Duodenal mucosa (tissue), 2 donors: ENCODE measurements around the gene CAPN3.
A peak's percentile ranks its signal among the peaks of the same experiment; 100 is the strongest.

ENCODE experiments used
- H3K27ac ChIP-seq: one replicate; pipeline ENCODE4 v1.7.0; 2013; ENCODE audit warnings: low read depth, low read length
- H3K27me3 ChIP-seq, 2 donors: one replicate each; pipeline ENCODE4 v1.7.0; 2013; ENCODE audit warnings: low read length in 2 of 2, control low read depth in 1 of 2; ENCODE audit not compliant: insufficient read depth in 2 of 2, control insufficient read depth in 1 of 2
- H3K36me3 ChIP-seq, 2 donors: one replicate each; pipeline ENCODE4 v1.7.0; 2013; ENCODE audit warnings: low read length in 2 of 2, control low read depth in 1 of 2; ENCODE audit not compliant: insufficient read depth in 2 of 2, control insufficient read depth in 1 of 2
- H3K4me1 ChIP-seq, 2 donors: one replicate each; pipeline ENCODE4 v1.7.0; 2013; ENCODE audit warnings: low read length in 2 of 2, control low read depth in 1 of 2; ENCODE audit not compliant: insufficient read depth in 2 of 2, control insufficient read depth in 1 of 2
- H3K4me3 ChIP-seq, 2 donors: one replicate each; pipeline ENCODE4 v1.7.0; 2013; ENCODE audit warnings: low read length in 2 of 2, low read depth in 1 of 2
- H3K9ac ChIP-seq, 2 donors: one replicate each; pipeline ENCODE4 v1.7.0; 2013; ENCODE audit warnings: low read length in 2 of 2, low read depth in 1 of 2
- H3K9me3 ChIP-seq, 2 donors: one replicate each; pipeline ENCODE4 v1.7.0; 2013; ENCODE audit warnings: low read length in 2 of 2, control low read depth in 1 of 2; ENCODE audit not compliant: control insufficient read depth in 1 of 2

Gene CAPN3

GRCh38 chr15:42385206-42385979 is 26.1 kb downstream of the CAPN3 start:
- no peaks in the 10 kb centered on the region for H3K9me3 ChIP-seq
- no peaks in the 10 kb centered on the region for H3K27me3 ChIP-seq
- H3K27ac ChIP-seq, result no peak overlapping the region
- H3K9ac ChIP-seq, result no peak overlapping the region
- H3K4me1 ChIP-seq, result no peaks in the 10 kb centered on the region
- H3K36me3 ChIP-seq, result no peaks in the 10 kb centered on the region
- H3K4me3 ChIP-seq, result no peak overlapping the region

GRCh38 chr15:42385980-42386700 is 26.8 kb downstream of the CAPN3 start:
- Histone ChIP-seq H3K27me3 (no peaks in the 10 kb centered on the region), H3K4me1 (no peaks in the 10 kb centered on the region), H3K36me3 (no peaks in the 10 kb centered on the region), H3K27ac (no peak overlapping the region), H3K9me3 (no peaks in the 10 kb centered on the region), H3K4me3 (no peak overlapping the region), H3K9ac (no peak overlapping the region)

- Histone ChIP-seq H3K4me3 (no peak overlapping the region), H3K9me3 (no peaks in the 10 kb centered on the region), H3K36me3 (no peaks in the 10 kb centered on the region), H3K9ac (no peak overlapping the region), H3K27me3 (no peaks in the 10 kb centered on the region), H3K4me1 (peaks cover 4 to 8% of the 10 kb centered on the region in 2 donors), H3K27ac (no peak overlapping the region)
These were observed 28.3 kb downstream of the CAPN3 start for GRCh38 chr15:42387603-42388002.

- Histone ChIP-seq H3K9me3 (no peaks in the 10 kb centered on the region), H3K36me3 (no peaks in the 10 kb centered on the region), H3K27me3 (no peaks in the 10 kb centered on the region), H3K4me3 (peak overlapping the region; percentile 53 to 54), H3K9ac (peak overlapping the region; percentile 72 to 74), H3K4me1 (peaks cover 11 to 13% of the 10 kb centered on the region in 2 donors), H3K27ac (peak overlapping the region; percentile 89)
These were observed 33.2 kb downstream of the CAPN3 start for GRCh38 chr15:42392309-42393024.

GRCh38 chr15:42394106-42394505 is 34.8 kb downstream of the CAPN3 start:
- Histone ChIP-seq H3K9ac (no peak overlapping the region), H3K4me1 (peaks cover 11 to 13% of the 10 kb centered on the region in 2 donors), H3K27me3 (no peaks in the 10 kb centered on the region), H3K36me3 (no peaks in the 10 kb centered on the region), H3K27ac (no peak overlapping the region), H3K4me3 (no peak overlapping the region), H3K9me3 (no peaks in the 10 kb centered on the region)

GRCh38 chr15:42395838-42396237 is 36.5 kb downstream of the CAPN3 start:
- Histone ChIP-seq H3K27me3 (no peaks in the 10 kb centered on the region), H3K4me1 (peaks cover 11 to 13% of the 10 kb centered on the region in 2 donors), H3K4me3 (no peak overlapping the region), H3K36me3 (peaks cover 3 to 13% of the 10 kb centered on the region in 2 donors), H3K9ac (no peak overlapping the region), H3K27ac (no peak overlapping the region), H3K9me3 (no peaks in the 10 kb centered on the region)

GRCh38 chr15:42401544-42402454 is 42.5 kb downstream of the CAPN3 start:
- no peak overlapping the region for H3K4me3 ChIP-seq
- H3K36me3 ChIP-seq, result peaks cover 6 to 35% of the 10 kb centered on the region in 2 donors
- peaks cover 0 to 8% of the 10 kb centered on the region in 2 donors for H3K4me1 ChIP-seq
- no peak overlapping the region for H3K9ac ChIP-seq
- H3K27ac ChIP-seq, result no peak overlapping the region
- no peaks in the 10 kb centered on the region for H3K27me3 ChIP-seq
- H3K9me3 ChIP-seq, result no peaks in the 10 kb centered on the region

- peaks cover 6 to 35% of the 10 kb centered on the region in 2 donors for H3K36me3 ChIP-seq
- H3K9ac ChIP-seq, result no peak overlapping the region
- H3K27ac ChIP-seq, result no peak overlapping the region
- no peak overlapping the region for H3K4me3 ChIP-seq
- no peaks in the 10 kb centered on the region for H3K9me3 ChIP-seq
- H3K27me3 ChIP-seq, result no peaks in the 10 kb centered on the region
- peaks cover 0 to 8% of the 10 kb centered on the region in 2 donors for H3K4me1 ChIP-seq
These were observed 43.3 kb downstream of the CAPN3 start for GRCh38 chr15:42402455-42403205.

- Histone ChIP-seq H3K9me3 (no peaks in the 10 kb centered on the region), H3K36me3 (peaks cover 6 to 35% of the 10 kb centered on the region in 2 donors), H3K27me3 (no peaks in the 10 kb centered on the region), H3K27ac (no peak overlapping the region), H3K4me1 (peaks cover 0 to 8% of the 10 kb centered on the region in 2 donors), H3K4me3 (no peak overlapping the region), H3K9ac (no peak overlapping the region)
These were observed 44.1 kb downstream of the CAPN3 start for GRCh38 chr15:42403389-42403788.
